PC-9 (cell line): ENCODE results near the gene ATP6V1A. TPM values are rescaled to one million over a fixed set of nuclear protein-coding genes. Genes with fewer than 3 reads are reported as not detected.

Experiments used
- BruUV-seq: library from RNA; stranded (reverse); fragments of 400-500 nt; replicated peaks from 2 replicates; lab custom pipeline; 2021; lab: Mats Ljungman, UMichigan
- CTCF ChIA-PET: fragments of 300-600 bp; sonication (Branson Sonifier 250); formaldehyde crosslinking; loops from one replicate; lab custom pipeline; 2022; ENCODE audit warnings: antibody characterized with exemption; lab: Charles Lee
- POLR2A ChIA-PET: fragments of 300-600 bp; sonication (Branson Sonifier 250); formaldehyde crosslinking; loops from one replicate; lab custom pipeline; 2022; ENCODE audit warnings: antibody characterized with exemption; ENCODE audit not compliant: unreplicated experiment; lab: Charles Lee
- DNase-seq, 2 experiments: peaks; one replicate each; pipeline versions ENCODE4 v3.0.0 to v3.0.0-alpha.2; 2015 to 2022; ENCODE audit warnings: mixed read lengths in 1 of 2
- H2AFZ ChIP-seq: fragments of 200-600 bp; sonication (generic); 2 replicates; pipeline ENCODE4 v1.8.1; 2017; ENCODE audit warnings: antibody characterized with exemption
- H3F3A ChIP-seq: fragments of 200-600 bp; sonication (generic); 2 replicates; pipeline ENCODE4 v1.8.1; 2017; ENCODE audit warnings: antibody characterized with exemption, mild to moderate bottlenecking, low read depth; ENCODE audit not compliant: insufficient read depth
- H3K27ac ChIP-seq: fragments of 200-600 bp; sonication (generic); 2 replicates; pipeline ENCODE4 v1.6.1; 2016; ENCODE audit warnings: mixed run types
- H3K27me3 ChIP-seq: fragments of 200-600 bp; sonication (generic); 2 replicates; pipeline ENCODE4 v1.6.1; 2016; ENCODE audit warnings: low read depth, mixed run types; ENCODE audit not compliant: insufficient read depth
- H3K36me3 ChIP-seq: fragments of 200-600 bp; sonication (generic); 2 replicates; pipeline ENCODE4 v1.6.1; 2016; ENCODE audit warnings: low read depth, mixed run types
- H3K4me1 ChIP-seq: fragments of 200-600 bp; sonication (generic); replicated peaks from 2 replicates; pipeline ENCODE4 v1.6.1; 2016; ENCODE audit warnings: mixed run types; ENCODE audit not compliant: insufficient read depth
- H3K4me2 ChIP-seq: fragments of 200-600 bp; sonication (generic); 2 replicates; pipeline ENCODE4 v1.6.1; 2017; ENCODE audit warnings: mixed run types
- H3K4me3 ChIP-seq: fragments of 200-600 bp; sonication (generic); 2 replicates; pipeline ENCODE4 v1.6.1; 2016; ENCODE audit warnings: mixed run types
- H3K79me2 ChIP-seq: fragments of 200-600 bp; sonication (generic); 2 replicates; pipeline ENCODE4 v1.6.1; 2017; ENCODE audit warnings: low read depth, mixed run types
- H3K9me2 ChIP-seq: fragments of 200-600 bp; sonication (generic); 2 replicates; pipeline ENCODE4 v1.8.1; 2017; ENCODE audit warnings: mild to moderate bottlenecking; ENCODE audit not compliant: insufficient read depth
- H3K9me3 ChIP-seq: fragments of 200-600 bp; sonication (generic); 2 replicates; pipeline ENCODE4 v1.8.1; 2016; ENCODE audit warnings: low read depth; ENCODE audit not compliant: insufficient read depth
- H4K20me1 ChIP-seq: fragments of 200-600 bp; sonication (generic); 2 replicates; pipeline ENCODE4 v1.8.1; 2017; ENCODE audit not compliant: insufficient read depth
- EZH2 ChIP-seq: fragments of 200-600 bp; sonication (generic); IDR thresholded peaks from 2 replicates; pipeline ENCODE4 v1.8.0; 2017; ENCODE audit warnings: antibody characterized with exemption, low read depth
- intact Hi-C: fragments of 100-400 bp; cut with micrococcal nuclease; formaldehyde crosslinking; loops from one replicate; pipeline ENCODE4 v1.10.0; 2022; ENCODE audit not compliant: unreplicated experiment
- total RNA-seq: library from RNA; stranded (reverse); gene quantifications from 2 replicates; pipeline ENCODE4 v1.2.3, GENCODE V29; 2021
- TF ChIP-seq, protein P1 (sequence below): fragments of 200-600 bp; sonication (generic); conservative IDR thresholded peaks from 2 replicates; pipeline ENCODE4 v1.6.1; 2017; ENCODE audit warnings: mixed run types, antibody characterized with exemption, mild to moderate bottlenecking, moderate library complexity

Gene ATP6V1A
- total RNA-seq, 1 experiment from 2014 or later = 75.1 TPM

DNA sequence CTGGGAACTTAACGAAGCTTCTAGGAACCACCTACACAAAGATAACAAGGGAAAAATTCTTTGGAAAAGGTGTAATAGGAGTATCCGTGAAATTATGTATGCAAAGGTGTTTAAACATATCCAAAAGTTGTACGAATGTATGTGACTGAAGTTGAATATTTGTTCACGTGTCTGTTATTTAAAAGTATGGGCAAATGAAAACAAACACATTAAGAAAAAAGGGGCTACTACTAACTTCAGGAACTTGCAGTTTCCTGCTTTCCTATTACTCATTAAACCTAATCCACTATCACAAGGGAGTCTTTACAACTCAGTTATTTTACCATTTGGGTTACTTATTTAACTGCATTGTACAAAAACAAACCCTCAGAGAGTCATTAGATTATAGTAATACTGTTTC is 57.8 kb downstream of the ATP6V1A start:
- H3K79me2 ChIP-seq = no peaks in the 10 kb centered on the region
- H3K4me2 ChIP-seq = no peak overlapping the region
- H3K36me3 ChIP-seq = 0 out of 2 replicates have a peak, but pooled peaks cover 10% of the 10 kb centered on the region
- DNase-seq = no peak
- H3F3A ChIP-seq = no peaks in the 10 kb centered on the region
- H2AFZ ChIP-seq = no peak overlapping the region
- no peaks in the 10 kb centered on the region for H3K4me1 ChIP-seq
- H3K9me2 ChIP-seq = no peaks in the 10 kb centered on the region
- no peak overlapping the region for H3K27ac ChIP-seq
- no peak overlapping the region for H3K4me3 ChIP-seq
- no peaks in the 10 kb centered on the region for H3K27me3 ChIP-seq
- H4K20me1 ChIP-seq = no peaks in the 10 kb centered on the region
- no TSS peak for BruUV-seq
- no peaks in the 10 kb centered on the region for H3K9me3 ChIP-seq
- intact Hi-C loops = no loop called here
- no peak for TF ChIP-seq EZH2
- TF ChIP-seq, protein P1, sequence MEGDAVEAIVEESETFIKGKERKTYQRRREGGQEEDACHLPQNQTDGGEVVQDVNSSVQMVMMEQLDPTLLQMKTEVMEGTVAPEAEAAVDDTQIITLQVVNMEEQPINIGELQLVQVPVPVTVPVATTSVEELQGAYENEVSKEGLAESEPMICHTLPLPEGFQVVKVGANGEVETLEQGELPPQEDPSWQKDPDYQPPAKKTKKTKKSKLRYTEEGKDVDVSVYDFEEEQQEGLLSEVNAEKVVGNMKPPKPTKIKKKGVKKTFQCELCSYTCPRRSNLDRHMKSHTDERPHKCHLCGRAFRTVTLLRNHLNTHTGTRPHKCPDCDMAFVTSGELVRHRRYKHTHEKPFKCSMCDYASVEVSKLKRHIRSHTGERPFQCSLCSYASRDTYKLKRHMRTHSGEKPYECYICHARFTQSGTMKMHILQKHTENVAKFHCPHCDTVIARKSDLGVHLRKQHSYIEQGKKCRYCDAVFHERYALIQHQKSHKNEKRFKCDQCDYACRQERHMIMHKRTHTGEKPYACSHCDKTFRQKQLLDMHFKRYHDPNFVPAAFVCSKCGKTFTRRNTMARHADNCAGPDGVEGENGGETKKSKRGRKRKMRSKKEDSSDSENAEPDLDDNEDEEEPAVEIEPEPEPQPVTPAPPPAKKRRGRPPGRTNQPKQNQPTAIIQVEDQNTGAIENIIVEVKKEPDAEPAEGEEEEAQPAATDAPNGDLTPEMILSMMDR = no peak
- CTCF ChIA-PET = no interaction called here
- POLR2A ChIA-PET = no interaction called here

DNA sequence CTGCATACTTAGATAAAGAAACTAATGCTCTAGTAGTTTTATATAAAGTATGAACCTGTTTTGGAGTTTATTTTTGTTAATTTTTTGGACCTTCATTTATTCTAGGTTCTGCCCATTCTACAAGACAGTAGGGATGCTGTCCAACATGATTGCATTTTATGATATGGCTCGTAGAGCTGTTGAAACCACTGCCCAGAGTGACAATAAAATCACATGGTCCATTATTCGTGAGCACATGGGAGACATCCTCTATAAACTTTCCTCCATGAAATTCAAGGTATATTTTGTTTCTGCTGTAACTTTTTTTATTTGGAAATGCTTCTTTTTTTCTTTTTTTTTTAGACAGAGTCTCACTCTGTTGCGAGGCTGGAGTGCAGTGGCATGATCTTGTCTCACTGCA is 58.4 kb downstream of the ATP6V1A start:
- Histone ChIP-seq H3K4me3 (no peak overlapping the region), H3K4me1 (no peaks in the 10 kb centered on the region), H3K27ac (no peak overlapping the region), H3F3A (no peaks in the 10 kb centered on the region), H3K79me2 (no peaks in the 10 kb centered on the region), H3K27me3 (no peaks in the 10 kb centered on the region), H4K20me1 (no peaks in the 10 kb centered on the region), H3K36me3 (0 out of 2 replicates have a peak, but pooled peaks cover 10% of the 10 kb centered on the region), H3K9me3 (no peaks in the 10 kb centered on the region), H2AFZ (no peak overlapping the region), H3K9me2 (no peaks in the 10 kb centered on the region), H3K4me2 (no peak overlapping the region)
- no peak for DNase-seq
- intact Hi-C loops = no loop called here
- TF ChIP-seq, protein P1 = no peak
- TF ChIP-seq EZH2 = no peak
- CTCF ChIA-PET = no interaction called here
- BruUV-seq = no TSS peak
- POLR2A ChIA-PET = no interaction called here

- no peak overlapping the region for H3K4me2 ChIP-seq
- no peaks in the 10 kb centered on the region for H3K9me3 ChIP-seq
- BruUV-seq = no TSS peak
- H3K36me3 ChIP-seq = no peaks in the 10 kb centered on the region
- ChIA-PET CTCF (no interaction called here), POLR2A (no interaction called here)
- no peak overlapping the region for H3K4me3 ChIP-seq
- no peak for TF ChIP-seq EZH2
- TF ChIP-seq, protein P1 = no peak
- H2AFZ ChIP-seq = no peak overlapping the region
- intact Hi-C loops = no loop called here
- no peaks in the 10 kb centered on the region for H3K4me1 ChIP-seq
- no peaks in the 10 kb centered on the region for H3K9me2 ChIP-seq
- no peaks in the 10 kb centered on the region for H3K79me2 ChIP-seq
- no peaks in the 10 kb centered on the region for H3F3A ChIP-seq
- no peak overlapping the region for H3K27ac ChIP-seq
- H4K20me1 ChIP-seq = no peaks in the 10 kb centered on the region
- no peak for DNase-seq
- H3K27me3 ChIP-seq = no peaks in the 10 kb centered on the region
Measured at GRCh38 chr3:113812854-113813253, 66.0 kb downstream of the ATP6V1A start.
